DND-41 (cell line): ENCODE results near the gene C3orf18.

ENCODE experiments used
- CTCF ChIP-seq: IDR thresholded peaks from 2 replicates; pipeline ENCODE4 v1.5.1; 2012; ENCODE audit warnings: borderline replicate concordance, low read length, moderate library complexity, mild to moderate bottlenecking; ENCODE audit not compliant: poor library complexity, severe bottlenecking; ENCODE audit errors: extremely low read depth
- EZH2 ChIP-seq: IDR thresholded peaks from 3 replicates; pipeline ENCODE4 v1.6.1; 2012; ENCODE audit warnings: borderline replicate concordance, low read depth, mild to moderate bottlenecking, moderate library complexity, low read length, inconsistent platforms; ENCODE audit not compliant: severe bottlenecking

DNA sequence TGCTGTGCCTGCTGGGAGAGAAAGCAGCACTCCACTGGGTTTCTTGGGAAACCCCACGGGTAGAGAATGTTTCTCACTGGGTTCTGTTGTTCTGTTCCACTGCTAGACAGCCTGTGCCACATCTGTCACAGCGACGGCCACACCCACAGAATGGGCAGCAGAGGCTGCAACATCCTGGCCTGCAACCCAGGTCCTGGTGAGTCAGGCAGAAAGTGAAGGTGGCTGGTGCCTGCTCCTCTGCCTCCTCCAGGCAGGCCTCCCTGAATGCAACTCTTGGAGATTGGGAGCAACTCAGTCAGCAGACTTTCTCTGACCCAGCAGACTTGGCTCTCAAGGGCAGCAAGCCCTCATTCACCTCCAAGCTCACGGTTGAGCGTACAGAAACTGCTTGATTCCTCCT lies 13.0 kb downstream of the C3orf18 start:
- no peak for TF ChIP-seq CTCF
- TF ChIP-seq EZH2: no peak
